ENCODE results near the gene MYO9B.
"Not testable (repeated sequence)": the region's sequence is repeated elsewhere in the genome, so short reads cannot be mapped to it uniquely, and the experiment has no call there.

DNA sequence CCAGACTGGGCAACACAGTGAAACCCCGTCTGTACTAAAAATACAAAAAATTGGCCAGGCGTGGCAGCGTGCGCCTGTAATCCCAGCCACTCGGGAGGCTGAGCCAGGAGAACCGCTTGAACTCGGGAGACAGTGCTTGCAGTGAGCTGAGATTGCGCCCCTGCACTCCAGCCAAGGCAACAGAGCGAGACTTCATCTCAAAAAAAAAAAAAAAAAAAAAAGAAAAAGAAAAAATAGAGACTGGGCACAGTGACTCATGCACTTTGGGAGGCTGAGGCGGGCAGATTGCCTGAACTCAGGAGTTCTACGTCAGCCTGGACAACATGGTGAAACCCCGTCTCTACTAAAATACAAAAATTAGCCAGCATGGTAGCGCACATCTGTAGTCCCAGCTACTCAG, 69.2 kb downstream of the MYO9B start:
- TF ChIP-seq, protein P1, sequence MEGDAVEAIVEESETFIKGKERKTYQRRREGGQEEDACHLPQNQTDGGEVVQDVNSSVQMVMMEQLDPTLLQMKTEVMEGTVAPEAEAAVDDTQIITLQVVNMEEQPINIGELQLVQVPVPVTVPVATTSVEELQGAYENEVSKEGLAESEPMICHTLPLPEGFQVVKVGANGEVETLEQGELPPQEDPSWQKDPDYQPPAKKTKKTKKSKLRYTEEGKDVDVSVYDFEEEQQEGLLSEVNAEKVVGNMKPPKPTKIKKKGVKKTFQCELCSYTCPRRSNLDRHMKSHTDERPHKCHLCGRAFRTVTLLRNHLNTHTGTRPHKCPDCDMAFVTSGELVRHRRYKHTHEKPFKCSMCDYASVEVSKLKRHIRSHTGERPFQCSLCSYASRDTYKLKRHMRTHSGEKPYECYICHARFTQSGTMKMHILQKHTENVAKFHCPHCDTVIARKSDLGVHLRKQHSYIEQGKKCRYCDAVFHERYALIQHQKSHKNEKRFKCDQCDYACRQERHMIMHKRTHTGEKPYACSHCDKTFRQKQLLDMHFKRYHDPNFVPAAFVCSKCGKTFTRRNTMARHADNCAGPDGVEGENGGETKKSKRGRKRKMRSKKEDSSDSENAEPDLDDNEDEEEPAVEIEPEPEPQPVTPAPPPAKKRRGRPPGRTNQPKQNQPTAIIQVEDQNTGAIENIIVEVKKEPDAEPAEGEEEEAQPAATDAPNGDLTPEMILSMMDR (IDR thresholded peaks at IDR 0.05; ENCODE audit: low read depth, low read length), result not testable (repeated sequence)
- not testable (repeated sequence) for TF ChIP-seq EZH2phosphoT487 (IDR thresholded peaks at IDR 0.05; ENCODE audit: low read depth)

Measured in OCI-LY3 (cell line).